Measurements from ENCODE around the gene COL18A1.

DNA sequence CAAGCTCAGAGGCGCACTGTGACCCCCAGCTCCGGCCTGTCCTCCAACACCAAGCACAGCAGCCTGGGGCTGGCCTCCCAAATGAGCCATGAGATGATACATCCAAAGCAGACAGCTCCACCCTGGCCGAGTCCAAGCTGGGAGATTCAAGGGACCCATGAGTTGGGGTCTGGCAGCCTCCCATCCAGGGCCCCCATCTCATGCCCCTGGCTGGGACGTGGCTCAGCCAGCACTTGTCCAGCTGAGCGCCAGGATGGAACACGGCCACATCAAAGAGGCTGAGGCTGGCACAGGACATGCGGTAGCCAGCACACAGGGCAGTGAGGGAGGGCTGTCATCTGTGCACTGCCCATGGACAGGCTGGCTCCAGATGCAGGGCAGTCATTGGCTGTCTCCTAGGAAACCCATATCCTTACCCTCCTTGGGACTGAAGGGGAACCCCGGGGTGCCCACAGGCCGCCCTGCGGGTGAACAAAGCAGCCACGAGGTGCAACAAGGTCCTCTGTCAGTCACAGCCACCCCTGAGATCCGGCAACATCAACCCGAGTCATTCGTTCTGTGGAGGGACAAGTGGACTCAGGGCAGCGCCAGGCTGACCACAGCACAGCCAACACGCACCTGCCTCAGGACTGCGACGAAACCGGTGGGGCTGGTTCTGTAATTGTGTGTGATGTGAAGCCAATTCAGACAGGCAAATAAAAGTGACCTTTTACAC is 108.2 kb downstream of the COL18A1 start:
- TF ChIP-seq, protein P1, sequence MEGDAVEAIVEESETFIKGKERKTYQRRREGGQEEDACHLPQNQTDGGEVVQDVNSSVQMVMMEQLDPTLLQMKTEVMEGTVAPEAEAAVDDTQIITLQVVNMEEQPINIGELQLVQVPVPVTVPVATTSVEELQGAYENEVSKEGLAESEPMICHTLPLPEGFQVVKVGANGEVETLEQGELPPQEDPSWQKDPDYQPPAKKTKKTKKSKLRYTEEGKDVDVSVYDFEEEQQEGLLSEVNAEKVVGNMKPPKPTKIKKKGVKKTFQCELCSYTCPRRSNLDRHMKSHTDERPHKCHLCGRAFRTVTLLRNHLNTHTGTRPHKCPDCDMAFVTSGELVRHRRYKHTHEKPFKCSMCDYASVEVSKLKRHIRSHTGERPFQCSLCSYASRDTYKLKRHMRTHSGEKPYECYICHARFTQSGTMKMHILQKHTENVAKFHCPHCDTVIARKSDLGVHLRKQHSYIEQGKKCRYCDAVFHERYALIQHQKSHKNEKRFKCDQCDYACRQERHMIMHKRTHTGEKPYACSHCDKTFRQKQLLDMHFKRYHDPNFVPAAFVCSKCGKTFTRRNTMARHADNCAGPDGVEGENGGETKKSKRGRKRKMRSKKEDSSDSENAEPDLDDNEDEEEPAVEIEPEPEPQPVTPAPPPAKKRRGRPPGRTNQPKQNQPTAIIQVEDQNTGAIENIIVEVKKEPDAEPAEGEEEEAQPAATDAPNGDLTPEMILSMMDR (IDR thresholded peaks at IDR 0.05), result no peak
- peak; percentile 86 for TF ChIP-seq POLR2AphosphoS5 (IDR thresholded peaks at IDR 0.05)
